Lung (tissue), 12 donors: ENCODE data around the gene DAZL. TPM values are rescaled to one million over a fixed set of nuclear protein-coding genes. Genes with fewer than 3 reads are reported as not detected.

Experiments
- ATAC-seq: fragments of 200-7000 bp; cut with Tn5 transposase; one replicate; pipeline ENCODE4 v1.9.1; 2020; ENCODE audit warnings: moderate number of reproducible peaks; ENCODE audit not compliant: insufficient read depth, low FRiP score
- DNase-seq, 3 donors: peaks; one replicate each; pipeline ENCODE4 v3.0.0-alpha.2; 2013 to 2017
- H3K27ac ChIP-seq, 2 donors: one replicate each; pipeline ENCODE4 v1.5.1; 2013; ENCODE audit warnings: mild to moderate bottlenecking in 2 of 2, moderate library complexity in 2 of 2, control low read depth in 1 of 2, inconsistent platforms in 1 of 2, low read depth in 1 of 2, low read length in 1 of 2
- H3K27me3 ChIP-seq, 3 donors: one replicate each; pipeline ENCODE4 v1.5.1; 2013; ENCODE audit warnings: low read length in 2 of 3; ENCODE audit not compliant: control insufficient read depth in 3 of 3, insufficient read depth in 3 of 3
- H3K36me3 ChIP-seq, 4 donors: one replicate each; pipeline ENCODE4 v1.5.1; 2013; ENCODE audit warnings: low read length in 4 of 4, mild to moderate bottlenecking in 1 of 4, moderate library complexity in 1 of 4; ENCODE audit not compliant: control insufficient read depth in 4 of 4, insufficient read depth in 4 of 4
- H3K4me1 ChIP-seq, 5 donors: one replicate each; pipeline ENCODE4 v1.5.1; 2013; ENCODE audit warnings: low read length in 5 of 5, mild to moderate bottlenecking in 2 of 5, moderate library complexity in 1 of 5; ENCODE audit not compliant: control insufficient read depth in 5 of 5, insufficient read depth in 5 of 5
- H3K4me3 ChIP-seq: one replicate; pipeline ENCODE4 v1.5.1; 2013; ENCODE audit warnings: mild to moderate bottlenecking, control low read depth, moderate library complexity
- H3K9ac ChIP-seq, 2 donors: one replicate each; pipeline ENCODE4 v1.5.1; 2013; ENCODE audit warnings: low read length in 2 of 2, control low read depth in 1 of 2; ENCODE audit not compliant: insufficient read depth in 1 of 2
- H3K9me3 ChIP-seq, 4 donors: one replicate each; pipeline ENCODE4 v1.5.1; 2013; ENCODE audit warnings: low read length in 3 of 4, mild to moderate bottlenecking in 1 of 4, moderate library complexity in 1 of 4; ENCODE audit not compliant: control insufficient read depth in 4 of 4, insufficient read depth in 3 of 4
- CTCF ChIP-seq: IDR thresholded peaks from 2 replicates; pipeline ENCODE4 v1.5.1; 2012; ENCODE audit warnings: mild to moderate bottlenecking; ENCODE audit errors: control extremely low read depth, extremely low read depth
- WGBS, 2 donors: extraction: QIAGEN DNeasy Blood & Tissue Kit; methylation state at CpG; one replicate each; pipeline ENCODE4 v1.1.7; 2013; 5-methylcytosine and 5-hydroxymethylcytosine counted together
- polyA plus RNA-seq, 2 donors: library from polyadenylated mRNA; stranded (reverse); fragments of 200-250 nt; gene quantifications; one replicate each; pipeline ENCODE4 v1.2.1, GENCODE V29; 2013
- total RNA-seq, 2 donors: library from RNA; depleted of rRNA in 1 of 2; stranded (reverse); fragments of >200 nt in 1 of 2; gene quantifications; one replicate each; pipeline ENCODE4 v1.2.1, GENCODE V29; 2014 to 2021
- donor health status: control.
- donor health status: control.
- donor health status: Bipolar disorder and iron deficiency.
- donor health status: healthy.
- donor health status: DM: yes; HTN: yes; CAD: no.

The DAZL gene
- total and polyA plus RNA-seq, 4 donors = 0.09 TPM; not detected in 3

DNA sequence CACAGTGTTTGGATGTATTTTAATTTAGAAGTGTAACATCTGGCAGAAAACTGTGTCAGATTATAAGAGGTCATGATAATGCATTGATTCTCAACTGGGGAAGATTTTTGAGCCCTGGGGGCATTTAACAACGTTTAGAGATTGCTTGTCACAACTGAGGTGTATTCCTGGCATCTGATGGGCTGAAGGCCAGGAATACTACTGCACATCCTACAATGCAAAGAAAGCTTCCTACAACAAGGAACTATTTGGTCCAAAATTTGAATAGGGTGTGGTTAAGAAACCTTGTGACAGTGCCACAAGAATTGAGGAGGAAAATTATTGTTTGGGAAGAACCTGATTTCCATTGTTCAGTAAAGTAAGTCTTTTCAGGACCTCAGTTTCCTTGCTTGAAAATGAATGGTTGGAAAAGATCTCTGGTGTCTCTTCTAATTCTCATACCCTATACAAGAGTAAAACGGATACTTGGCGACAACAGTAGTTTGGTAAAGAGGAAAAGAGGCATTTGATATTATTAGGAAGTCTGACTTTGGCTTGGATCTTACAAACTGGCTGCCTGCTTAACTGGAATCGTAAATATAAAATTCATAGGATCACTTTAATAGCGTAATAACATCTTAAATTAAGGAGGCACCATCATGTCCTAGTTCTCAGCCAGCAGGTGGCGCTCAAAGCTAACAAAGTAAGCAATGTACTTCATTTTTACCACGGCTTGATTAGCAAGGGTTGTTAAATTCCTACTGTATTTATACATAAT lies 4.3 kb downstream of the DAZL start:
- Histone ChIP-seq H3K4me3 (no peak overlapping the region), H3K4me1 (no peaks in the 10 kb centered on the region), H3K9me3 (no peaks in the 10 kb centered on the region), H3K27me3 (no peaks in the 10 kb centered on the region), H3K9ac (no peak overlapping the region), H3K27ac (no peak overlapping the region), H3K36me3 (no peaks in the 10 kb centered on the region)
- peak; percentile 76 for TF ChIP-seq CTCF
- ATAC-seq = no peak
- peak; percentile 81 to 91 (median 87) for DNase-seq
- WGBS, 2 donors = 11 to 15% methylated on average over 7 of the region's 7 CpGs

DNA sequence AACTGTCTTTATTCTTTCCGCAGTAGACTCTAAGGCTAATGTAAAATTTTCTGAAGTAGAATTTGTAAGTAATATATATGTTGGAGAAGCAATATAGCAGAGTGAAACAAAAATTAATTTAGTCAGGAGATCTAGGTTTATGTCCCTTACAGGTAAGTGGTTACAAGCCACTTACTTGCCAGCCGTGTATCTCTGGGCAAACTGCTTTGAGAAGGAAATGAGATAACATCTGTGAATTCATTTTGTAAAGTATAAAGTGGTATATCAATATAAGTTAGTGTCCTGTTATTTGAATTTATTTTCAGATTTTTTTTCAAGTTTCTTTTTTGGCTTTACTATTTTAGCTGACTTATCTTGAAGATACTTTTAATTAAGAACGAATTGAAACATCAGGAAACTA lies 5.5 kb downstream of the DAZL start:
- H3K4me3 ChIP-seq = no peak overlapping the region
- no peak overlapping the region for H3K27ac ChIP-seq
- TF ChIP-seq CTCF = no peak
- no peaks in the 10 kb centered on the region for H3K4me1 ChIP-seq
- no peaks in the 10 kb centered on the region for H3K36me3 ChIP-seq
- ATAC-seq = no peak
- no peak overlapping the region for H3K9ac ChIP-seq
- WGBS, 2 donors = 44 to 69% methylated on average over 3 of the region's 3 CpGs
- H3K27me3 ChIP-seq = no peaks in the 10 kb centered on the region
- DNase-seq = no peak
- H3K9me3 ChIP-seq = no peaks in the 10 kb centered on the region

GRCh38 chr3:16596352-16597032 lies 8.7 kb downstream of the DAZL start:
- H3K27me3 ChIP-seq = no peaks in the 10 kb centered on the region
- no peak for TF ChIP-seq CTCF
- no peak overlapping the region for H3K27ac ChIP-seq
- no peaks in the 10 kb centered on the region for H3K9me3 ChIP-seq
- H3K4me1 ChIP-seq = no peaks in the 10 kb centered on the region
- 86 to 93% methylated on average over 5 of the region's 5 CpGs for WGBS, 2 donors
- DNase-seq = no peak
- H3K9ac ChIP-seq = no peak overlapping the region
- H3K4me3 ChIP-seq = no peak overlapping the region
- ATAC-seq = no peak
- no peaks in the 10 kb centered on the region for H3K36me3 ChIP-seq
